B cell (primary cell): ENCODE results near the gene EIF4G1. TPM values are rescaled to one million over a fixed set of nuclear protein-coding genes. Genes with fewer than 3 reads are reported as not detected.
A peak's percentile ranks its signal among the peaks of the same experiment; 100 is the strongest.

Source experiments
- ATAC-seq: fragments of 200-7000 bp; cut with Tn5 transposase; one replicate; pipeline ENCODE4 v1.10.0; 2021; ENCODE audit warnings: low read depth, mild to moderate bottlenecking, moderate number of reproducible peaks, moderate library complexity
- CTCF ChIA-PET: fragments of 350-600 bp; sonication (Branson Sonifier 250); formaldehyde crosslinking; loops from one replicate; lab custom pipeline; 2021; ENCODE audit warnings: antibody characterized with exemption, inconsistent platforms; lab: Charles Lee
- POLR2A ChIA-PET: fragments of 350-600 bp; sonication (Branson Sonifier 250); formaldehyde crosslinking; loops from one replicate; lab custom pipeline; 2021; ENCODE audit warnings: antibody characterized with exemption; lab: Charles Lee
- DNase-seq: peaks from one replicate; pipeline ENCODE4 v3.0.0; 2013
- H2AFZ ChIP-seq: 2 replicates; pipeline ENCODE4 v1.6.1; 2012; ENCODE audit warnings: mild to moderate bottlenecking, low read depth, low read length; ENCODE audit not compliant: insufficient read depth, poor library complexity, severe bottlenecking
- H3K27ac ChIP-seq, 2 donors: 1 replicate in 1 of 2; 2 replicates in 1 of 2; pipeline ENCODE4 v1.5.1; 2012 to 2013; ENCODE audit warnings: low read length in 2 of 2, mild to moderate bottlenecking in 2 of 2, moderate library complexity in 1 of 2
- H3K27me3 ChIP-seq, 4 experiments: fragments of 200-600 bp in 1 of 4; sonication (generic) in 1 of 4; replicated peaks in 1 of 4; 1 replicate in 2 of 4; 2 replicates in 2 of 4; pipeline versions ENCODE4 v1.6.1 to v1.7.0; 2013 to 2016; ENCODE audit warnings: low read length in 3 of 4, mild to moderate bottlenecking in 2 of 4, mixed read lengths in 1 of 4, moderate library complexity in 1 of 4; ENCODE audit not compliant: insufficient read depth in 4 of 4, control insufficient read depth in 3 of 4; ENCODE audit errors: control extremely low read depth in 1 of 4
- H3K36me3 ChIP-seq, 2 experiments: replicated peaks in 1 of 2; 1 replicate in 1 of 2; 2 replicates in 1 of 2; pipeline versions ENCODE4 v1.6.1 to v1.7.1; 2013; ENCODE audit warnings: low read length in 1 of 2; ENCODE audit not compliant: insufficient read depth in 2 of 2, control insufficient read depth in 1 of 2; ENCODE audit errors: control extremely low read depth in 1 of 2, extremely low read depth in 1 of 2
- H3K4me1 ChIP-seq, 2 donors: fragments of 200-600 bp in 1 of 2; sonication (generic) in 1 of 2; 1 replicate in 1 of 2; 2 replicates in 1 of 2; pipeline versions ENCODE4 v1.5.1 to v1.6.1; 2013 to 2017; ENCODE audit warnings: low read length in 2 of 2; ENCODE audit not compliant: control insufficient read depth in 2 of 2, insufficient read depth in 2 of 2
- H3K4me2 ChIP-seq: replicated peaks from 2 replicates; pipeline ENCODE3; 2012; ENCODE audit warnings: mild to moderate bottlenecking, low read depth, low read length; ENCODE audit not compliant: poor library complexity, severe bottlenecking
- H3K4me3 ChIP-seq, 5 experiments: fragments of 200-600 bp in 1 of 5; sonication (generic) in 1 of 5; 1 replicate in 3 of 5; 2 replicates in 2 of 5; pipeline versions ENCODE4 v1.5.1 to v1.7.0; 2011 to 2016; ENCODE audit warnings: low read length in 4 of 5, mild to moderate bottlenecking in 4 of 5, low read depth in 2 of 5, control low read depth in 1 of 5, moderate library complexity in 1 of 5; ENCODE audit not compliant: insufficient read depth in 1 of 5; ENCODE audit errors: control extremely low read depth in 1 of 5, extremely low read depth in 1 of 5
- H3K79me2 ChIP-seq: fragments of 200-600 bp; sonication (generic); one replicate; pipeline ENCODE4 v1.6.0; 2016; ENCODE audit warnings: low read length; ENCODE audit not compliant: control insufficient read depth, insufficient read depth
- H3K9ac ChIP-seq: fragments of 200-600 bp; sonication (generic); 2 replicates; pipeline ENCODE4 v1.6.1; 2017; ENCODE audit warnings: mild to moderate bottlenecking, low read length, moderate library complexity
- H3K9me3 ChIP-seq, 3 donors: one replicate each; pipeline versions ENCODE4 v1.6.1 to v1.7.1; 2013; ENCODE audit warnings: low read length in 2 of 3; ENCODE audit not compliant: control insufficient read depth in 2 of 3, insufficient read depth in 1 of 3; ENCODE audit errors: control extremely low read depth in 1 of 3
- H4K20me1 ChIP-seq: 2 replicates; pipeline ENCODE4 v1.6.0; 2012; ENCODE audit warnings: mild to moderate bottlenecking, low read length; ENCODE audit not compliant: insufficient read depth, control insufficient read depth, poor library complexity, severe bottlenecking
- H3K27ac Mint-ChIP-seq: one replicate; pipeline ENCODE4 v1.8.0; 2021; ENCODE audit warnings: mixed read lengths
- H3K27me3 Mint-ChIP-seq: one replicate; pipeline ENCODE4 v1.8.0; 2021; ENCODE audit warnings: mixed read lengths
- H3K4me1 Mint-ChIP-seq: one replicate; pipeline ENCODE4 v1.8.0; 2021; ENCODE audit warnings: mixed read lengths
- H3K4me3 Mint-ChIP-seq: one replicate; pipeline ENCODE4 v1.8.0; 2021; ENCODE audit warnings: mixed read lengths
- H3K9me3 Mint-ChIP-seq: one replicate; pipeline ENCODE4 v1.8.0; 2022; ENCODE audit warnings: mixed read lengths; ENCODE audit not compliant: insufficient read depth
- CTCF ChIP-seq: fragments of 200-600 bp; IDR thresholded peaks from one replicate; pipeline ENCODE4 v1.8.0; 2022; ENCODE audit warnings: antibody characterized with exemption, mild to moderate bottlenecking
- EZH2 ChIP-seq: IDR thresholded peaks from 2 replicates; pipeline ENCODE4 v1.6.1; 2012; ENCODE audit warnings: borderline replicate concordance, low read depth, mild to moderate bottlenecking, moderate library complexity, low read length; ENCODE audit not compliant: insufficient read depth, poor library complexity, severe bottlenecking
- WGBS: methylation state at CpG from one replicate; pipeline ENCODE4 v1.1.5; 2013; ENCODE audit warnings: missing lambda C conversion rate; ENCODE audit not compliant: insufficient coverage; 5-methylcytosine and 5-hydroxymethylcytosine counted together
- intact Hi-C: fragments of 100-400 bp; cut with micrococcal nuclease; formaldehyde crosslinking; loops from one replicate; pipeline ENCODE4 v1.10.0; 2022
- polyA plus RNA-seq: library from polyadenylated mRNA; depleted of rRNA; stranded (reverse); fragments of >200 nt; gene quantifications from 2 replicates; pipeline ENCODE4 v1.2.3, GENCODE V29; 2012
- total RNA-seq, 2 donors: library from RNA; stranded (reverse); fragments of 120-200 nt in 1 of 2; gene quantifications; 1 replicate in 1 of 2; 2 replicates in 1 of 2; pipeline versions ENCODE4 v1.2.3 to v1.2.4, GENCODE V29; 2013 to 2022

Gene EIF4G1
- total and polyA plus RNA-seq, 2 donors (not counting 1 experiment from before 2014, with no cell fraction given) = 65.8 to 160 TPM

DNA sequence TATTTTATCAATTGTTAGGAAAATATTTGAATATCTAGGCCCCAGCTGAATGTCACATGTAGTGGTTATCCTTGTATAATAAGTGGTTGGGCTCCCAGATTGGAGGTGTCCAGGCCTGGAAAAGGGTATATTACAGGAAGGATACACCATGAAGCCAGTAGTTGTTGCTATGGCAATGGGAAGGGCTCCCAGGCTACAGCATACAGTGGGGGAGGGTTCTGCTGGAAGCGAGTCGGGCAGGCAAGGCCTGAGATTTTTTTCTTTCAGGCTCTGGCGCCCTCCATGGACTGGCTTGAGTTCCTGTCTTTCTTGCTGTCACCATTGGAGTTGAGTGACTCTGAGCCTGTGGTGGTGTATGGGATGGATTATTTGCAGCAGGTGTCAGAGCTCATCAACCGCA, 29.7 kb upstream of the EIF4G1 start:
- Histone ChIP-seq H2AFZ (no peak overlapping the region), H3K9ac (no peak overlapping the region), H4K20me1 (no peaks in the 10 kb centered on the region), H3K36me3 (no peaks in the 10 kb centered on the region), H3K27ac (no peak overlapping the region), H3K4me3 (no peak overlapping the region), H3K79me2 (no peaks in the 10 kb centered on the region), H3K9me3 (no peaks in the 10 kb centered on the region), H3K4me1 (no peaks in the 10 kb centered on the region), H3K27me3 (peaks cover 0 to 10% (median 2%) of the 10 kb centered on the region in 4 experiments), H3K4me2 (no peak overlapping the region)
- ChIA-PET CTCF (interaction anchor here (1.1 kb wide), 1 partner anchor 57 kb away, joined by 9 read pairs; no protein-coding TSS in a partner anchor), POLR2A (no interaction called here)
- no peak for DNase-seq
- peaks cover 34% of the 10 kb centered on the region for H3K27me3 Mint-ChIP-seq
- intact Hi-C loops = no loop called here
- no peak overlapping the region for H3K4me3 Mint-ChIP-seq
- H3K4me1 Mint-ChIP-seq = no peaks in the 10 kb centered on the region
- TF ChIP-seq CTCF (no peak), EZH2 (no peak)
- WGBS = 31% methylated on average over 3 of the region's 4 CpGs
- H3K27ac Mint-ChIP-seq = no peak overlapping the region
- ATAC-seq = no peak
- no peaks in the 10 kb centered on the region for H3K9me3 Mint-ChIP-seq

DNA sequence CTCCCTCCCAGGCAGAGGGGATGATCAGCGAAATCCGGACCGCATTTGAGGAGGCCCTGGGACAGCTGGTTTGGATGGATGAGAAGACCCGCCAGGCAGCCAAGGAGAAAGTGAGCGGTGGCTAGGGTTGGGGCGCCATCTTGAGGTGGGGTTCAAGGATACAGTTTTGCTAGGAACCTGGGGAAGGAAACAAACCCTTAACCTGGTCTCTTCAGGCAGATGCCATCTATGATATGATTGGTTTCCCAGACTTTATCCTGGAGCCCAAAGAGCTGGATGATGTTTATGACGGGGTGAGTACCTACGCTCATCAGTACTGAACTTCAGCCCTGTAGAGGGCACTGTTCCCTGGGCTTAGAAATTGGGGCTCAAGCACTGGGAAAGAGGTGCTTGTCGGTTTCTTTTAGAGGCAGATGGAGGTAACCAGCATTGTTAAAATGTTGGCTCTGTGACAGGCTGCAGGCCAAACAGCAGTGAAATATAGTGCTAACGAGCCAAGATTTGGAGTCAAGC, 24.9 kb upstream of the EIF4G1 start:
- no peak overlapping the region for H3K27ac ChIP-seq
- no peaks in the 10 kb centered on the region for H3K4me1 Mint-ChIP-seq
- no peak overlapping the region for H3K4me3 Mint-ChIP-seq
- H3K27me3 ChIP-seq = peaks cover 0 to 15% (median 4%) of the 10 kb centered on the region in 4 experiments
- H3K4me2 ChIP-seq = no peak overlapping the region
- CTCF ChIA-PET = interaction anchor here (0.6 to 1.6 kb wide), 7 partner anchors 61 to 394 kb away, joined by 3 to 8 read pairs (median 3); no protein-coding TSS in a partner anchor
- H3K4me3 ChIP-seq = no peak overlapping the region
- H4K20me1 ChIP-seq = no peaks in the 10 kb centered on the region
- no peak for TF ChIP-seq EZH2
- TF ChIP-seq CTCF = peak; percentile 66
- H3K27ac Mint-ChIP-seq = no peak overlapping the region
- POLR2A ChIA-PET = no interaction called here
- peak; percentile 56 for DNase-seq
- no peak overlapping the region for H3K9ac ChIP-seq
- peak overlapping the region; percentile 13 for H2AFZ ChIP-seq
- no peaks in the 10 kb centered on the region for H3K79me2 ChIP-seq
- 16% methylated on average over 6 of the region's 10 CpGs for WGBS
- H3K9me3 ChIP-seq = no peaks in the 10 kb centered on the region
- no peaks in the 10 kb centered on the region for H3K9me3 Mint-ChIP-seq
- peak; percentile 49 for ATAC-seq
- peaks cover 23% of the 10 kb centered on the region for H3K27me3 Mint-ChIP-seq
- no peaks in the 10 kb centered on the region for H3K4me1 ChIP-seq
- H3K36me3 ChIP-seq = no peaks in the 10 kb centered on the region
- intact Hi-C loops = loop anchor here (1.0 kb wide), 2 partner anchors 62 to 394 kb away; no protein-coding TSS in a partner anchor
